Gastroesophageal sphincter (tissue), 4 donors: Measurements from ENCODE around the gene RBM41. TPM values are rescaled to one million over a fixed set of nuclear protein-coding genes. Genes with fewer than 3 reads are reported as not detected.
"Not testable (repeated sequence)": the region's sequence is repeated elsewhere in the genome, so short reads cannot be mapped to it uniquely, and the experiment has no call there.

Experiments
- ATAC-seq: fragments of 150-250 bp; one replicate; pipeline ENCODE4 v1.9.1; 2016; ENCODE audit warnings: mild to moderate bottlenecking, moderate library complexity
- H3K27ac ChIP-seq, 4 donors: fragments of 200-600 bp; sonication (generic) in 3 of 4; 1 replicate in 3 of 4; 2 replicates in 1 of 4; pipeline ENCODE4 v1.5.1; 2016 to 2019
- H3K27me3 ChIP-seq: fragments of 200-600 bp; sonication (generic); one replicate; pipeline ENCODE4 v1.5.1; 2019
- H3K36me3 ChIP-seq, 2 donors: fragments of 200-600 bp; sonication (generic); one replicate each; pipeline ENCODE4 v1.5.1; 2019; ENCODE audit warnings: control low read depth in 1 of 2
- H3K4me1 ChIP-seq, 3 donors: fragments of 200-600 bp; sonication (generic); 1 replicate in 2 of 3; 2 replicates in 1 of 3; pipeline ENCODE4 v1.5.1; 2016 to 2019; ENCODE audit warnings: control low read depth in 2 of 3
- H3K4me3 ChIP-seq, 2 donors: fragments of 200-600 bp; sonication (generic); one replicate each; pipeline ENCODE4 v1.5.1; 2019; ENCODE audit warnings: mild to moderate bottlenecking in 1 of 2, moderate library complexity in 1 of 2
- H3K9me3 ChIP-seq, 3 donors: fragments of 200-600 bp; sonication (generic); one replicate each; pipeline ENCODE4 v1.5.1; 2017 to 2019; ENCODE audit warnings: control low read depth in 2 of 3
- EP300 ChIP-seq: sonication (generic); formaldehyde crosslinking; IDR thresholded peaks from one replicate; pipeline ENCODE4 v1.6.1; 2017; ENCODE audit warnings: antibody characterized with exemption, mild to moderate bottlenecking
- POLR2A ChIP-seq, 2 donors: fragments of 450-650 bp; IDR thresholded peaks; one replicate each; pipeline ENCODE4 v1.6.1; 2017; ENCODE audit warnings: antibody characterized with exemption in 2 of 2, mild to moderate bottlenecking in 2 of 2, moderate library complexity in 1 of 2
- POLR2AphosphoS5 ChIP-seq: sonication (generic); formaldehyde crosslinking; IDR thresholded peaks from one replicate; pipeline ENCODE4 v1.6.1; 2017; ENCODE audit warnings: antibody characterized with exemption
- WGBS, 2 donors: methylation state at CpG; one replicate each; pipeline ENCODE4 v1.1.5; 2018; ENCODE audit warnings: low coverage in 1 of 2; 5-methylcytosine and 5-hydroxymethylcytosine counted together
- total RNA-seq, 4 donors: library from RNA; depleted of rRNA; stranded (reverse); fragments of >200 nt; gene quantifications; one replicate each; pipeline ENCODE4 v1.1.0, GENCODE V29; 2016
- TF ChIP-seq, protein P1 (sequence below), 4 experiments: fragments of 200-600 bp in 2 of 4; fragments of 450-650 bp in 2 of 4; sonication (generic) in 1 of 4; IDR thresholded peaks; one replicate each; pipeline ENCODE4 v1.5.1; 2017 to 2019; ENCODE audit warnings: antibody characterized with exemption in 4 of 4, mild to moderate bottlenecking in 2 of 4, moderate library complexity in 2 of 4

Gene RBM41
- total RNA-seq, 4 donors from 2014 or later = 16.9 to 29.9 (median 20.3) TPM

DNA sequence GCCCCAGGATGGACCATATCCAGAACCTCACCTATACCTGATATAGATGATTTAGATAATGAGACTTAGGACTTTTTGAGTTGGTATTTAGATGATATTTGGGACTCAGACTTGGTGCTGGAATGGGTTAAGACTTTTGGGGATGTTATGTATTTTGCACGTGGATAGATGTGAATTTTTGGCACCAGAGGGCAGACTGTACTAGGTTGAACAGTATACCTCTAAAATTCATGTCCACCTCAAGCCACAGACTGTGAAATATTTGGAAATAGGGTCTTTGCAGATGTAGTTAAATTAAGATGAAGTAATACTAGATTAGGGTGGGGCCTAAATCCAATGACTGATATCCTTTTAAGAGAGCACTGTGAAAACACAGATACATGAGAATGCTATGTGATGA lies 15.6 kb downstream of the RBM41 start:
- 0 to 9% methylated on average over 1 of the region's 1 CpG for WGBS, 2 donors
- Histone ChIP-seq H3K4me3 (no peak overlapping the region), H3K36me3 (no peaks in the 10 kb centered on the region), H3K27ac (no peak overlapping the region), H3K27me3 (no peaks in the 10 kb centered on the region), H3K4me1 (no peaks in the 10 kb centered on the region), H3K9me3 (no peaks in the 10 kb centered on the region)
- TF ChIP-seq POLR2A (IDR thresholded peaks at IDR 0.05) = no peak
- TF ChIP-seq POLR2AphosphoS5 = no peak
- TF ChIP-seq, protein P1, sequence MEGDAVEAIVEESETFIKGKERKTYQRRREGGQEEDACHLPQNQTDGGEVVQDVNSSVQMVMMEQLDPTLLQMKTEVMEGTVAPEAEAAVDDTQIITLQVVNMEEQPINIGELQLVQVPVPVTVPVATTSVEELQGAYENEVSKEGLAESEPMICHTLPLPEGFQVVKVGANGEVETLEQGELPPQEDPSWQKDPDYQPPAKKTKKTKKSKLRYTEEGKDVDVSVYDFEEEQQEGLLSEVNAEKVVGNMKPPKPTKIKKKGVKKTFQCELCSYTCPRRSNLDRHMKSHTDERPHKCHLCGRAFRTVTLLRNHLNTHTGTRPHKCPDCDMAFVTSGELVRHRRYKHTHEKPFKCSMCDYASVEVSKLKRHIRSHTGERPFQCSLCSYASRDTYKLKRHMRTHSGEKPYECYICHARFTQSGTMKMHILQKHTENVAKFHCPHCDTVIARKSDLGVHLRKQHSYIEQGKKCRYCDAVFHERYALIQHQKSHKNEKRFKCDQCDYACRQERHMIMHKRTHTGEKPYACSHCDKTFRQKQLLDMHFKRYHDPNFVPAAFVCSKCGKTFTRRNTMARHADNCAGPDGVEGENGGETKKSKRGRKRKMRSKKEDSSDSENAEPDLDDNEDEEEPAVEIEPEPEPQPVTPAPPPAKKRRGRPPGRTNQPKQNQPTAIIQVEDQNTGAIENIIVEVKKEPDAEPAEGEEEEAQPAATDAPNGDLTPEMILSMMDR (IDR thresholded peaks at IDR 0.05) = no peak
- TF ChIP-seq EP300 = no peak
- ATAC-seq = no peak

DNA sequence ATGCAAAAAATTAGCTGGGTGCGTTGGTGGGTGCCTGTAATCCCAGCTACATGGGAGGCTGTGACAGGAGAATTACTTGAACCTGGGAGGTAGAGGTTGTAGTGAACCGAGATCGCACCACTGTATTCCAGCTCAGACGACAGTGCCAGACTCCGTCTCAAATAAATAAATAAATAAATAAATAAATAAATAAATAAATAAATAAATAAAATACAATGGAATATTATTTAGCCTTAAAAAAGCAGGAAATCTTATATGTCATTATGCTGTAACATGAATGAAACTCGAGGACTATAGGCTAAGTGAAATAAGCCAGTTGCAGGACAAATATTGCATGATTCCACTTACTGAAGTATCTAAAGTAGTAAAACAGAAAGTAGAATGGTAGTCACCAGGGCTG lies 42.5 kb downstream of the RBM41 start:
- H3K9me3 ChIP-seq = peaks cover 0 to 14% (median 0%) of the 10 kb centered on the region in 3 donors
- H3K4me3 ChIP-seq = no peak overlapping the region
- TF ChIP-seq EP300 (no peak), POLR2AphosphoS5 (no peak), POLR2A (IDR thresholded peaks at IDR 0.05) (no peak)
- no peaks in the 10 kb centered on the region for H3K4me1 ChIP-seq
- WGBS, 2 donors = 89 to 100% methylated on average over 4 of the region's 6 CpGs
- H3K27me3 ChIP-seq = no peaks in the 10 kb centered on the region
- H3K36me3 ChIP-seq = peaks cover 0 to 6% of the 10 kb centered on the region in 2 donors
- ATAC-seq = no peak
- H3K27ac ChIP-seq = no peak overlapping the region

DNA sequence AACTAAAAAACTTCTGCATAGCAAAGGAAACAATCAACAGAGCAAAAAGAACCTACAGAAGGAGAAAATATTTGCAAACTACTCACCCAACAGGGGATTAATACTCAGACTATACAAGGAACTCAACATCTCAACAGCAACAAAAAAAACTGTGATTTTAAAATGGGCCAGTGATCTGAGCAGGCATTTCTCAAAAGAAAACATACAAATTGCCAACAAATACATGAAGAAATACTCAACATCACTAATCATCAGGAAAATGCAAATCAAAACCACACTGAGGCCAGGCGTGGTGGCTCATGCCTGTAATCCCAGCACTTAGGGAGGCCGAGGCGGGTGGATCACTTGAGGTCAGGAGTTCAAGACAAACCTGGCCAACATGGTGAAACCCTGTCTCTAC lies 60.9 kb downstream of the RBM41 start:
- H3K27ac ChIP-seq, H3K36me3 ChIP-seq, ATAC-seq, H3K4me3 ChIP-seq, H3K27me3 ChIP-seq, H3K9me3 ChIP-seq, H3K4me1 ChIP-seq: not testable (repeated sequence)
- WGBS, 2 donors = 87 to 93% methylated on average over 3 of the region's 3 CpGs

DNA sequence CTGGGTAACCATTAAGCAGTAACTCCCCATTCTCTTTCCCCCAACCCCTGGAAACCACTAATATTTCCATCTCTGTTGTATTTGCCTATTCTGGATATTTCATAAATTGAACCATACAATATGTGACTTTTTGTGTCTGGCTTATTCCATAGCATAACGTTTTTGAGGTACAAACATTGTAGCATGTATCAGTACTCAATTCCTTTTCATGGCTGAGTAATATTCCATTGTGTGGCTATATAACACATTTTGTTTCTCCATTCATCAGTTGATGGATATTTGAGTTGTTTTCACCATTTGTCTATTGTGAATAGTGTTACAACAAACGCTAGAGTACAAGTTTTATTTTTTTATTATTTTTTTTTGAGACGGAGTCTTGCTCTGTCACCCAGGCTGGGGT lies 63.6 kb downstream of the RBM41 start:
- 57 to 67% methylated on average over 1 to 2 of the region's 3 CpGs for WGBS, 2 donors
- TF ChIP-seq POLR2A (IDR thresholded peaks at IDR 0.05) = no peak
- no peak for TF ChIP-seq POLR2AphosphoS5
- no peak for TF ChIP-seq EP300
- TF ChIP-seq, protein P1 (IDR thresholded peaks at IDR 0.05) = no peak
- no peak for ATAC-seq
- Histone ChIP-seq H3K27ac (no peak overlapping the region), H3K9me3 (no peaks in the 10 kb centered on the region), H3K4me1 (no peaks in the 10 kb centered on the region), H3K27me3 (no peaks in the 10 kb centered on the region), H3K4me3 (no peak overlapping the region), H3K36me3 (no peaks in the 10 kb centered on the region)

DNA sequence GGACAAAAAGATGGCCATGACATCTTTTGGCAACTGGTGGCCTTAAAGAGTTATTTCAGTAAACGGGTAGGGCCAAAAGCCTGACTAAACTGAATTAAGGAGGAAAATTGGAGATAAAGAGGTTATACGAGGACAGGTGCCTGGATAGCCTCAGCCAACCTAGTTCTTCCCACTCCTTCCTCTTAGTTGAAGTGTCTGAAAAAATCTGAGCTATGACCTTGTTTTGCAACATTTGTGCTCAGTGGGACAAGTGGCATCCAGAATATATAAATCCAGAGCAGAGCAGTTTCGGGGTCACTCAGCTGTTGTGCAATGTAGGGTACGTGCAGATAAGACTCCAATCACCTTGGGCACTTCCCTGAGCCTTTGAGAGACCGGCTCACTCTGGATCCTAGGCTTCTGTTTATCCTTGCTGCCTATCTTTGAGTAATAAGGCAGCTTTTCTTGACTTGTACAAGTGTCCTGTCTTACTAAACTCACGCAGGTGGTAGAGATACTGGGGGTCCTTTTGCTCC lies 68.4 kb downstream of the RBM41 start:
- no peaks in the 10 kb centered on the region for H3K4me1 ChIP-seq
- TF ChIP-seq POLR2A (IDR thresholded peaks at IDR 0.05) (no peak), POLR2AphosphoS5 (no peak), EP300 (no peak)
- TF ChIP-seq, protein P1 (IDR thresholded peaks at IDR 0.05) = no peak
- no peaks in the 10 kb centered on the region for H3K36me3 ChIP-seq
- H3K27me3 ChIP-seq = no peaks in the 10 kb centered on the region
- H3K9me3 ChIP-seq = no peaks in the 10 kb centered on the region
- H3K27ac ChIP-seq = no peak overlapping the region
- 39 to 58% methylated on average over 4 of the region's 6 CpGs for WGBS, 2 donors
- H3K4me3 ChIP-seq = no peak overlapping the region
- ATAC-seq = no peak

DNA sequence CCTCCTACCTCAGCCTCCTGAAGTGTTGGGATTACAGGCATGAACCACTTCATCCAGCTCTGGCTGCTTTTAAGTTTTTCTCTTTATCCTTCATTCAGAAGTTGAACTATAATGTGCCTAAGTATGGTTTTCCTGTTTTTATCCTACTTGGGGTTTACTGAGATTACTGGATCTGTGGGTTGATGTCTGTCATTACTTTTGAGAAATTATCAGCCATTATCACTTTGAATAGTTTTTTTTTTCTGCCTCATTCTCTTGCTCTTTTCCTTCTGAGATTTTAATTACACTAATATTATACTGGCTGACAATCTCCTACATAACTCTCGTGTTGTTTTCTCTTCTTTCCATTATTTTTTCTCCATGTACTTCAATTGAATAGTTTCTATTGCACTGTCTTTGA lies 71.0 kb downstream of the RBM41 start:
- no peak for ATAC-seq
- Histone ChIP-seq H3K27ac (no peak overlapping the region), H3K4me1 (no peaks in the 10 kb centered on the region), H3K9me3 (no peaks in the 10 kb centered on the region), H3K4me3 (no peak overlapping the region), H3K36me3 (no peaks in the 10 kb centered on the region), H3K27me3 (no peaks in the 10 kb centered on the region)
- TF ChIP-seq EP300 = no peak
- no peak for TF ChIP-seq POLR2A (IDR thresholded peaks at IDR 0.05)
- TF ChIP-seq, protein P1 (IDR thresholded peaks at IDR 0.05) = no peak
- no peak for TF ChIP-seq POLR2AphosphoS5
- WGBS, 2 donors = 50 to 57% methylated on average over 1 of the region's 1 CpG
